Trophoblast cell (in vitro differentiated cells and primary cell): ENCODE results near the gene SLC25A4.
A peak's percentile ranks its signal among the peaks of the same experiment; 100 is the strongest.

Source experiments
- DNase-seq, 2 donors: peaks; one replicate each; pipeline ENCODE4 v3.0.0-alpha.2; 2016
- H2AFZ ChIP-seq: 2 replicates; pipeline ENCODE4 v1.6.1; 2013; ENCODE audit warnings: low read length, moderate library complexity, mild to moderate bottlenecking; ENCODE audit not compliant: insufficient read depth, poor library complexity
- H2AK5ac ChIP-seq: 2 replicates; pipeline ENCODE4 v1.6.1; 2013; ENCODE audit warnings: mild to moderate bottlenecking, low read length
- H2BK120ac ChIP-seq: 2 replicates; pipeline ENCODE4 v1.6.1; 2013; ENCODE audit warnings: low read length, mild to moderate bottlenecking, moderate library complexity; ENCODE audit not compliant: insufficient read depth, poor library complexity
- H2BK12ac ChIP-seq: 2 replicates; pipeline ENCODE4 v1.6.1; 2013; ENCODE audit warnings: mild to moderate bottlenecking, low read length, moderate library complexity
- H2BK5ac ChIP-seq: 2 replicates; pipeline ENCODE4 v1.6.1; 2013; ENCODE audit warnings: low read length, low read depth, moderate library complexity, mild to moderate bottlenecking; ENCODE audit not compliant: poor library complexity
- H3K14ac ChIP-seq: 2 replicates; pipeline ENCODE4 v1.6.1; 2013; ENCODE audit warnings: mild to moderate bottlenecking, low read length
- H3K18ac ChIP-seq: 2 replicates; pipeline ENCODE4 v1.6.1; 2013; ENCODE audit warnings: mild to moderate bottlenecking, low read length
- H3K23ac ChIP-seq: 2 replicates; pipeline ENCODE4 v1.6.1; 2013; ENCODE audit warnings: low read length
- H3K27ac ChIP-seq: 2 replicates; pipeline ENCODE4 v1.5.1; 2013; ENCODE audit warnings: low read depth, mild to moderate bottlenecking, inconsistent platforms, low read length, moderate library complexity
- H3K27me3 ChIP-seq: 2 replicates; pipeline ENCODE4 v1.6.1; 2013; ENCODE audit warnings: inconsistent platforms, mild to moderate bottlenecking, low read length, moderate library complexity; ENCODE audit not compliant: insufficient read depth
- H3K36me3 ChIP-seq, 2 experiments: 1 replicate in 1 of 2; 2 replicates in 1 of 2; pipeline ENCODE4 v1.6.1; 2013; ENCODE audit warnings: low read length in 2 of 2, mild to moderate bottlenecking in 2 of 2, moderate library complexity in 1 of 2; ENCODE audit not compliant: insufficient read depth in 2 of 2, control insufficient read depth in 1 of 2
- H3K4ac ChIP-seq: 2 replicates; pipeline ENCODE4 v1.6.1; 2013; ENCODE audit warnings: low read depth, mild to moderate bottlenecking, low read length, moderate library complexity
- H3K4me1 ChIP-seq, 2 experiments: 1 replicate in 1 of 2; 2 replicates in 1 of 2; pipeline ENCODE4 v1.6.1; 2013; ENCODE audit warnings: low read length in 2 of 2, mild to moderate bottlenecking in 2 of 2, moderate library complexity in 1 of 2; ENCODE audit not compliant: insufficient read depth in 2 of 2, control insufficient read depth in 1 of 2
- H3K4me2 ChIP-seq: 2 replicates; pipeline ENCODE4 v1.6.1; 2013; ENCODE audit warnings: inconsistent platforms, mild to moderate bottlenecking, low read length, moderate library complexity
- H3K4me3 ChIP-seq: 2 replicates; pipeline ENCODE4 v1.5.1; 2013; ENCODE audit warnings: mild to moderate bottlenecking, low read depth, low read length, inconsistent platforms
- H3K79me1 ChIP-seq: one replicate; pipeline ENCODE4 v1.6.1; 2013; ENCODE audit warnings: low read length
- H3K79me2 ChIP-seq: 2 replicates; pipeline ENCODE4 v1.6.1; 2013; ENCODE audit warnings: low read length, mild to moderate bottlenecking; ENCODE audit not compliant: control insufficient read depth, insufficient read depth, poor library complexity
- H3K9ac ChIP-seq: 2 replicates; pipeline ENCODE4 v1.6.1; 2013; ENCODE audit warnings: mild to moderate bottlenecking, low read length
- H3K9me3 ChIP-seq: 2 replicates; pipeline ENCODE4 v1.6.1; 2013; ENCODE audit warnings: low read depth, mild to moderate bottlenecking, control low read depth, inconsistent platforms, low read length; ENCODE audit not compliant: insufficient read depth
- H4K12ac ChIP-seq: 2 replicates; pipeline ENCODE4 v1.6.1; 2013; ENCODE audit warnings: low read depth, mild to moderate bottlenecking, low read length, moderate library complexity
- H4K8ac ChIP-seq: 2 replicates; pipeline ENCODE4 v1.6.1; 2013; ENCODE audit warnings: low read depth, mild to moderate bottlenecking, low read length, moderate library complexity
- H4K91ac ChIP-seq: one replicate; pipeline ENCODE4 v1.6.1; 2013; ENCODE audit warnings: low read depth, mild to moderate bottlenecking, low read length, moderate library complexity
- WGBS: extraction: QIAGEN DNeasy Blood & Tissue Kit; methylation state at CpG from one replicate; pipeline ENCODE4 v1.1.7; 2013; ENCODE audit warnings: missing lambda C conversion rate; ENCODE audit not compliant: insufficient read length, insufficient coverage; ENCODE audit errors: extremely low coverage; 5-methylcytosine and 5-hydroxymethylcytosine counted together

The SLC25A4 gene

GRCh38 chr4:185124006-185124405, 19.1 kb upstream of the SLC25A4 start:
- H3K36me3 ChIP-seq: no peaks in the 10 kb centered on the region
- H3K27me3 ChIP-seq: peaks cover 3% of the 10 kb centered on the region
- H4K91ac ChIP-seq: no peak overlapping the region
- no peak for DNase-seq
- no peak overlapping the region for H3K9ac ChIP-seq
- no peak overlapping the region for H3K4me2 ChIP-seq
- no peak overlapping the region for H2BK120ac ChIP-seq
- H2AFZ ChIP-seq: no peak overlapping the region
- H3K14ac ChIP-seq: no peak overlapping the region
- no peak overlapping the region for H2BK5ac ChIP-seq
- no peak overlapping the region for H3K18ac ChIP-seq
- H4K8ac ChIP-seq: no peak overlapping the region
- H3K27ac ChIP-seq: no peak overlapping the region
- H4K12ac ChIP-seq: no peak overlapping the region
- H3K79me2 ChIP-seq: no peaks in the 10 kb centered on the region
- no peak overlapping the region for H3K4me3 ChIP-seq
- H3K23ac ChIP-seq: no peak overlapping the region
- H3K4me1 ChIP-seq: peaks cover 3 to 13% of the 10 kb centered on the region in 2 experiments
- no peaks in the 10 kb centered on the region for H3K79me1 ChIP-seq
- WGBS: no CpG with 5 or more reads among the region's 3 CpGs
- H2BK12ac ChIP-seq: no peak overlapping the region
- no peak overlapping the region for H3K4ac ChIP-seq
- H3K9me3 ChIP-seq: no peaks in the 10 kb centered on the region
- no peak overlapping the region for H2AK5ac ChIP-seq

GRCh38 chr4:185127021-185127925, 15.8 kb upstream of the SLC25A4 start:
- Histone ChIP-seq H3K27me3 (peaks cover 3% of the 10 kb centered on the region), H3K79me2 (no peaks in the 10 kb centered on the region), H2AK5ac (no peak overlapping the region), H3K9me3 (no peaks in the 10 kb centered on the region), H4K12ac (no peak overlapping the region), H3K36me3 (no peaks in the 10 kb centered on the region), H3K18ac (no peak overlapping the region), H2BK5ac (no peak overlapping the region), H4K91ac (no peak overlapping the region), H2BK120ac (no peak overlapping the region), H3K14ac (no peak overlapping the region), H3K4me2 (peak overlapping the region; percentile 97), H2AFZ (peak overlapping the region; percentile 52), H3K4me1 (peaks cover 3 to 9% of the 10 kb centered on the region in 2 experiments), H4K8ac (peak overlapping the region; percentile 41), H3K27ac (no peak overlapping the region), H3K9ac (no peak overlapping the region), H2BK12ac (no peak overlapping the region), H3K23ac (no peak overlapping the region), H3K4me3 (peak overlapping the region; percentile 49), H3K79me1 (no peaks in the 10 kb centered on the region), H3K4ac (no peak overlapping the region)
- peak in 1 of 2 donors; percentile 37 for DNase-seq
- no CpG with 5 or more reads among the region's 64 CpGs for WGBS

GRCh38 chr4:185128272-185129119, 14.6 kb upstream of the SLC25A4 start:
- H3K23ac ChIP-seq: no peak overlapping the region
- H3K4me3 ChIP-seq: peak overlapping the region; percentile 59
- H2BK12ac ChIP-seq: no peak overlapping the region
- no peak overlapping the region for H3K14ac ChIP-seq
- peak; percentile 59 to 65 for DNase-seq
- no peak overlapping the region for H2BK120ac ChIP-seq
- H2AFZ ChIP-seq: peak overlapping the region; percentile 61
- no peaks in the 10 kb centered on the region for H3K79me1 ChIP-seq
- no peak overlapping the region for H2AK5ac ChIP-seq
- H3K27ac ChIP-seq: no peak overlapping the region
- no peaks in the 10 kb centered on the region for H3K9me3 ChIP-seq
- peaks cover 3 to 9% of the 10 kb centered on the region in 2 experiments for H3K4me1 ChIP-seq
- no CpG with 5 or more reads among the region's 74 CpGs for WGBS
- peaks cover 3% of the 10 kb centered on the region for H3K27me3 ChIP-seq
- no peak overlapping the region for H4K8ac ChIP-seq
- no peak overlapping the region for H2BK5ac ChIP-seq
- H3K4me2 ChIP-seq: peak overlapping the region; percentile 97
- no peaks in the 10 kb centered on the region for H3K36me3 ChIP-seq
- no peak overlapping the region for H4K12ac ChIP-seq
- no peak overlapping the region for H3K9ac ChIP-seq
- H4K91ac ChIP-seq: no peak overlapping the region
- no peaks in the 10 kb centered on the region for H3K79me2 ChIP-seq
- no peak overlapping the region for H3K18ac ChIP-seq
- H3K4ac ChIP-seq: no peak overlapping the region

- no peaks in the 10 kb centered on the region for H3K79me2 ChIP-seq
- H3K36me3 ChIP-seq: no peaks in the 10 kb centered on the region
- H2BK5ac ChIP-seq: no peak overlapping the region
- H4K8ac ChIP-seq: no peak overlapping the region
- no peak overlapping the region for H2BK120ac ChIP-seq
- no CpG with 5 or more reads among the region's 3 CpGs for WGBS
- H4K12ac ChIP-seq: no peak overlapping the region
- H3K4me1 ChIP-seq: no peaks in the 10 kb centered on the region
- DNase-seq: peak in 1 of 2 donors; percentile 80
- no peak overlapping the region for H3K23ac ChIP-seq
- no peak overlapping the region for H3K4ac ChIP-seq
- no peak overlapping the region for H3K4me3 ChIP-seq
- no peak overlapping the region for H3K18ac ChIP-seq
- no peak overlapping the region for H2AFZ ChIP-seq
- no peak overlapping the region for H2BK12ac ChIP-seq
- H2AK5ac ChIP-seq: no peak overlapping the region
- H3K4me2 ChIP-seq: no peak overlapping the region
- no peaks in the 10 kb centered on the region for H3K9me3 ChIP-seq
- no peak overlapping the region for H4K91ac ChIP-seq
- H3K79me1 ChIP-seq: no peaks in the 10 kb centered on the region
- no peak overlapping the region for H3K9ac ChIP-seq
- no peak overlapping the region for H3K14ac ChIP-seq
- H3K27me3 ChIP-seq: no peaks in the 10 kb centered on the region
- no peak overlapping the region for H3K27ac ChIP-seq
Measured at GRCh38 chr4:185134307-185134869, 8.7 kb upstream of the SLC25A4 start.
